ENCODE data around the gene CSGALNACT2.

- TF ChIP-seq SMAD3 (CRISPR knock-in tag; IDR thresholded peaks at IDR 0.05; ENCODE audit: borderline replicate concordance) (no peak), AFF4 (CRISPR knock-in tag; IDR thresholded peaks at IDR 0.05; ENCODE audit: borderline replicate concordance) (no peak), ATF3 (CRISPR knock-in tag; conservative IDR thresholded peaks at IDR 0.05) (no peak)
Observed at GRCh38 chr10:43230909-43231522, 92.8 kb downstream of the CSGALNACT2 start.
